Measurements from ENCODE around the gene CAMKMT.
A peak's percentile ranks its signal among the peaks of the same experiment; 100 is the strongest.

CAMKMT gene

GRCh38 chr2:44649381-44649780 lies 287.6 kb downstream of the CAMKMT start:
- no peak for DNase-seq (ENCODE audit: low read depth)

- DNase-seq (ENCODE audit: low read depth) = no peak
Measured at GRCh38 chr2:44650796-44651195, 289.0 kb downstream of the CAMKMT start.

- DNase-seq (ENCODE audit: low read depth) = no peak
Measured at GRCh38 chr2:44651974-44652373, 290.2 kb downstream of the CAMKMT start.

- no peak for DNase-seq (ENCODE audit: low read depth)
Measured at GRCh38 chr2:44652701-44653100, 291.0 kb downstream of the CAMKMT start.

- DNase-seq (ENCODE audit: low read depth) = no peak
Measured at GRCh38 chr2:44655401-44655864, 293.7 kb downstream of the CAMKMT start.

- DNase-seq (ENCODE audit: low read depth) = no peak
Measured at GRCh38 chr2:44656460-44656859, 294.7 kb downstream of the CAMKMT start.

GRCh38 chr2:44663471-44664073 lies 301.8 kb downstream of the CAMKMT start:
- no peak for DNase-seq (ENCODE audit: low read depth)

- no peak for DNase-seq (ENCODE audit: low read depth)
Measured at GRCh38 chr2:44668336-44668735, 306.6 kb downstream of the CAMKMT start.

GRCh38 chr2:44671276-44671675 lies 309.5 kb downstream of the CAMKMT start:
- no peak for DNase-seq (ENCODE audit: low read depth)

GRCh38 chr2:44671916-44672315 lies 310.2 kb downstream of the CAMKMT start:
- no peak for DNase-seq (ENCODE audit: low read depth)

GRCh38 chr2:44672431-44672830 lies 310.7 kb downstream of the CAMKMT start:
- no peak for DNase-seq (ENCODE audit: low read depth)

GRCh38 chr2:44674473-44675284 lies 312.9 kb downstream of the CAMKMT start:
- DNase-seq (ENCODE audit: low read depth) = no peak

- DNase-seq (ENCODE audit: low read depth) = no peak
Measured at GRCh38 chr2:44676379-44676778, 314.6 kb downstream of the CAMKMT start.

GRCh38 chr2:44679584-44679983 lies 317.8 kb downstream of the CAMKMT start:
- no peak for DNase-seq (ENCODE audit: low read depth)

GRCh38 chr2:44679990-44680389 lies 318.2 kb downstream of the CAMKMT start:
- DNase-seq (ENCODE audit: low read depth) = no peak

GRCh38 chr2:44680424-44680971 lies 318.8 kb downstream of the CAMKMT start:
- DNase-seq (ENCODE audit: low read depth) = no peak

GRCh38 chr2:44680983-44681531 lies 319.3 kb downstream of the CAMKMT start:
- no peak for DNase-seq (ENCODE audit: low read depth)

GRCh38 chr2:44682459-44682858 lies 320.7 kb downstream of the CAMKMT start:
- DNase-seq (ENCODE audit: low read depth) = no peak

GRCh38 chr2:44684559-44684958 lies 322.8 kb downstream of the CAMKMT start:
- DNase-seq (ENCODE audit: low read depth) = no peak

GRCh38 chr2:44686561-44686960 lies 324.8 kb downstream of the CAMKMT start:
- DNase-seq (ENCODE audit: low read depth) = peak; percentile 36

- no peak for DNase-seq (ENCODE audit: low read depth)
Measured at GRCh38 chr2:44687686-44688455, 326.1 kb downstream of the CAMKMT start.

- no peak for DNase-seq (ENCODE audit: low read depth)
Measured at GRCh38 chr2:44688456-44689124, 326.8 kb downstream of the CAMKMT start.
